DND-41 (cell line): Measurements from ENCODE around the gene NFXL1.

ENCODE experiments used
- ATAC-seq: fragments of 200-7000 bp; cut with Tn5 transposase; 3 replicates; pipeline ENCODE4 v1.9.1; 2021; ENCODE audit warnings: low read depth; ENCODE audit not compliant: insufficient read depth
- DNase-seq: peaks from one replicate; pipeline ENCODE4 v3.0.0-alpha.2; 2020
- H2AFZ ChIP-seq: 2 replicates; pipeline ENCODE4 v1.6.0; 2012; ENCODE audit warnings: low read depth, low read length
- H3K27ac ChIP-seq: 2 replicates; pipeline ENCODE4 v1.5.1; 2012; ENCODE audit warnings: low read length, inconsistent platforms
- H3K27me3 ChIP-seq: fragments of 200-600 bp; sonication (generic); 2 replicates; pipeline ENCODE4 v1.6.0; 2012; ENCODE audit warnings: low read length, mild to moderate bottlenecking, inconsistent platforms; ENCODE audit not compliant: insufficient read depth, poor library complexity
- H3K36me3 ChIP-seq: 2 replicates; pipeline ENCODE4 v1.5.1; 2012; ENCODE audit warnings: low read length, inconsistent platforms; ENCODE audit not compliant: insufficient read depth
- H3K4me1 ChIP-seq: 2 replicates; pipeline ENCODE4 v1.5.1; 2012; ENCODE audit warnings: mild to moderate bottlenecking, low read length; ENCODE audit not compliant: insufficient read depth
- H3K4me2 ChIP-seq: 2 replicates; pipeline ENCODE4 v1.6.0; 2012; ENCODE audit warnings: mild to moderate bottlenecking, moderate library complexity, low read length, inconsistent platforms; ENCODE audit not compliant: insufficient read depth
- H3K4me3 ChIP-seq, 2 experiments: fragments of 200-600 bp in 1 of 2; shearing (Covaris generic) in 1 of 2; 2 replicates each; pipeline ENCODE4 v1.5.1; 2012 to 2016; ENCODE audit warnings: inconsistent platforms in 2 of 2, low read length in 2 of 2, mild to moderate bottlenecking in 2 of 2, low read depth in 1 of 2, moderate library complexity in 1 of 2
- H3K79me2 ChIP-seq: 2 replicates; pipeline ENCODE4 v1.6.0; 2012; ENCODE audit warnings: low read length, inconsistent platforms; ENCODE audit not compliant: insufficient read depth
- H3K9ac ChIP-seq: 2 replicates; pipeline ENCODE4 v1.6.0; 2012; ENCODE audit warnings: low read depth, mild to moderate bottlenecking, inconsistent platforms, low read length, moderate library complexity
- H3K9me3 ChIP-seq: 2 replicates; pipeline ENCODE4 v1.5.1; 2012; ENCODE audit warnings: low read length, moderate library complexity, mild to moderate bottlenecking, inconsistent platforms; ENCODE audit not compliant: insufficient read depth, severe bottlenecking
- H4K20me1 ChIP-seq: 2 replicates; pipeline ENCODE4 v1.6.0; 2012; ENCODE audit warnings: low read length; ENCODE audit not compliant: insufficient read depth
- EZH2 ChIP-seq: IDR thresholded peaks from 3 replicates; pipeline ENCODE4 v1.6.1; 2012; ENCODE audit warnings: borderline replicate concordance, low read depth, mild to moderate bottlenecking, moderate library complexity, low read length, inconsistent platforms; ENCODE audit not compliant: severe bottlenecking
- TF ChIP-seq, protein P1 (sequence below): IDR thresholded peaks from 2 replicates; pipeline ENCODE4 v1.5.1; 2012; ENCODE audit warnings: borderline replicate concordance, low read length, moderate library complexity, mild to moderate bottlenecking; ENCODE audit not compliant: poor library complexity, severe bottlenecking; ENCODE audit errors: extremely low read depth

NFXL1 gene

DNA sequence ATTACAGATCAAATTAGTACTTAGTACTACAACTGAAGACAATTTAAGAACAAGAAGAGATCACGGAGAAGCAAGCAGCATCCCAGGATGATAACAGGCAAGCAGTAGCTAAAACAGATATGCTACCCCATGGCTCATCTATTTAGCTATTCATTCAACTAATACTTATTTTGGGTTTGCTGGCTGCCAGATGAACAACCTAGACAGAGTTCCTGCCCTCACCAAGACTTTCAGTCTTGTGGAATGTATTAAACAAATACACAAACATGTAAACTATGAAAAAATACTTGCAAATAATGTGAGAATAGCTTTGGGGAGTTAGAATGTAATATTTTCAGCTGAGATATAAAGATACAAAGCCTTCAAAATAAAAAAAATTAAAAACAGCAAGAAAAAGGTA is 74.1 kb downstream of the NFXL1 start:
- TF ChIP-seq, protein P1, sequence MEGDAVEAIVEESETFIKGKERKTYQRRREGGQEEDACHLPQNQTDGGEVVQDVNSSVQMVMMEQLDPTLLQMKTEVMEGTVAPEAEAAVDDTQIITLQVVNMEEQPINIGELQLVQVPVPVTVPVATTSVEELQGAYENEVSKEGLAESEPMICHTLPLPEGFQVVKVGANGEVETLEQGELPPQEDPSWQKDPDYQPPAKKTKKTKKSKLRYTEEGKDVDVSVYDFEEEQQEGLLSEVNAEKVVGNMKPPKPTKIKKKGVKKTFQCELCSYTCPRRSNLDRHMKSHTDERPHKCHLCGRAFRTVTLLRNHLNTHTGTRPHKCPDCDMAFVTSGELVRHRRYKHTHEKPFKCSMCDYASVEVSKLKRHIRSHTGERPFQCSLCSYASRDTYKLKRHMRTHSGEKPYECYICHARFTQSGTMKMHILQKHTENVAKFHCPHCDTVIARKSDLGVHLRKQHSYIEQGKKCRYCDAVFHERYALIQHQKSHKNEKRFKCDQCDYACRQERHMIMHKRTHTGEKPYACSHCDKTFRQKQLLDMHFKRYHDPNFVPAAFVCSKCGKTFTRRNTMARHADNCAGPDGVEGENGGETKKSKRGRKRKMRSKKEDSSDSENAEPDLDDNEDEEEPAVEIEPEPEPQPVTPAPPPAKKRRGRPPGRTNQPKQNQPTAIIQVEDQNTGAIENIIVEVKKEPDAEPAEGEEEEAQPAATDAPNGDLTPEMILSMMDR, result no peak
- TF ChIP-seq EZH2, result no peak
- peaks cover 4% of the 10 kb centered on the region for H4K20me1 ChIP-seq
- no peak overlapping the region for H3K27ac ChIP-seq
- ATAC-seq (no peak), DNase-seq (no peak)
- H3K27me3 ChIP-seq, result peaks cover 9% of the 10 kb centered on the region
- H3K4me2 ChIP-seq, result no peak overlapping the region
- H3K9me3 ChIP-seq, result no peaks in the 10 kb centered on the region
- no peak overlapping the region for H3K4me3 ChIP-seq
- H3K4me1 ChIP-seq, result peaks cover 24% of the 10 kb centered on the region
- no peaks in the 10 kb centered on the region for H3K79me2 ChIP-seq
- H3K36me3 ChIP-seq, result peaks cover 18% of the 10 kb centered on the region; the same call in 1 of the 2 replicates
- no peak overlapping the region for H2AFZ ChIP-seq
- no peak overlapping the region for H3K9ac ChIP-seq

DNA sequence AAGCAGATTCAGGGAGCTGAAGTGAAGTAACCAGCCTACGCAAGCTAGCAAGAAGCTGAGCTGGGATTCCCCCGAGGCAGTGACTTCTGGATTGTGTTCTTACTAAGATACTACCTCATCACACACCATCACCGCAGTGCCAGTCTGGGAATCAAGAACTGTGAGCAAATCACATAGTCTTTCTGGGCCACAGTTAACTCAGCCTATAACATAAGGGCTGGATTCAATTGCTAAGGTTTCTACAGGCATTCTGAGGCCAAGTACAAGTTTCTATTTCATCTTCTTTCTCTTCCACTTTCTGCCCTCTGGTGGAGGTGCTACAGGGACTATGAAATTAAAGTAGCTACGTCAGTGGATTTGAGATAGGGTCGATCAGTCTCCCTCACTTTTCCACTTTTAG is 75.1 kb downstream of the NFXL1 start:
- Histone ChIP-seq H3K4me3 (no peak overlapping the region), H4K20me1 (peaks cover 4% of the 10 kb centered on the region), H3K9ac (no peak overlapping the region), H3K27me3 (peaks cover 9% of the 10 kb centered on the region), H2AFZ (no peak overlapping the region), H3K79me2 (no peaks in the 10 kb centered on the region), H3K36me3 (peaks cover 16% of the 10 kb centered on the region; the same call in 1 of the 2 replicates), H3K9me3 (no peaks in the 10 kb centered on the region), H3K4me2 (no peak overlapping the region), H3K4me1 (peaks cover 29% of the 10 kb centered on the region), H3K27ac (no peak overlapping the region)
- no peak for DNase-seq
- no peak for ATAC-seq
- TF ChIP-seq, protein P1, result peak; percentile 46
- TF ChIP-seq EZH2, result no peak

DNA sequence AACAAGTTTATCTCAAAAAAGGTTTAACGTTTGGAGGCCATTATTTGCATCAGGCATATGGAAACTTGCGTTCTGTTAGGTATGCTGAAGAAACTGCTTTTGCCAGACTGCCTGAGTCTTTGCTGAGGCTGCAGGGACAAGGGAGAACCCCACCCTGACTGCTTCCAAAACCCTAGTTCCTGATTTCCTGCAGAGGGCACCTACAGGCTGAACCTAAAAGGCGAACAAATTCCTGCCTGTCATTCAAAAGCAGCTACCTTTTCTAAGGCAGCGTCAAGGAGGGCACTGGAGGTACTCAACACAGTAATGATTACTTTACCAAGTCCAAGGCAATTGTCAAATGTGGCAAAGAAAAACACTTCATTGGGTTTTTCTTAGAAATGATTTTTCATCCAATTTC is 75.9 kb downstream of the NFXL1 start:
- Histone ChIP-seq H3K27ac (no peak overlapping the region), H3K27me3 (peaks cover 9% of the 10 kb centered on the region), H3K36me3 (peaks cover 8% of the 10 kb centered on the region; the same call in 1 of the 2 replicates), H4K20me1 (peaks cover 4% of the 10 kb centered on the region), H2AFZ (no peak overlapping the region), H3K4me2 (no peak overlapping the region), H3K4me3 (no peak overlapping the region), H3K9me3 (no peaks in the 10 kb centered on the region), H3K79me2 (no peaks in the 10 kb centered on the region), H3K4me1 (peaks cover 29% of the 10 kb centered on the region), H3K9ac (no peak overlapping the region)
- ATAC-seq (no peak), DNase-seq (no peak)
- TF ChIP-seq, protein P1, result no peak

- DNase-seq (no peak), ATAC-seq (no peak)
- H3K9ac ChIP-seq, result peak within 1 kb of the TSS; percentile 69
- peak within 1 kb of the TSS; percentile 100 for H3K4me2 ChIP-seq
- no peak for TF ChIP-seq EZH2
- TF ChIP-seq, protein P1, result no peak
- H3K36me3 ChIP-seq, result peaks cover 6% of the 10 kb centered on the region; the same call in 1 of the 2 replicates
- peaks cover 9% of the 10 kb centered on the region for H3K27me3 ChIP-seq
- no peaks in the 10 kb centered on the region for H3K79me2 ChIP-seq
- H3K4me1 ChIP-seq, result peaks cover 29% of the 10 kb centered on the region
- no peaks in the 10 kb centered on the region for H3K9me3 ChIP-seq
- no peak within 1 kb of the TSS; the same call in 1 of the 2 replicates for H3K27ac ChIP-seq
- peaks cover 4% of the 10 kb centered on the region for H4K20me1 ChIP-seq
- H2AFZ ChIP-seq, result peak within 1 kb of the TSS; percentile 95
- H3K4me3 ChIP-seq, result peak within 1 kb of the TSS; percentile 38 to 84; a peak in 3 of 4 replicates
Observed at GRCh38 chr4:47837908-47838294, 76.5 kb downstream of the NFXL1 start, which contains the start of gene CORIN. TSS of gene CORIN (minus strand) at chr4:47838067. CDS start at chr4:47837949, 118 bp downstream.
